Astrocyte of the cerebellum (primary cell): Measurements from ENCODE around the gene COL4A1.

Experiments
- DNase-seq: peaks from one replicate; pipeline ENCODE4 v3.0.0-alpha.2; 2011; ENCODE audit warnings: low read depth
- H3K4me3 ChIP-seq: 2 replicates; pipeline ENCODE4 v1.5.1; 2011; ENCODE audit warnings: mild to moderate bottlenecking, low read depth, low read length, moderate library complexity
- in situ Hi-C: cut with HindIII; loops from 2 replicates; pipeline ENCODE4 v1.10.0; 2017; ENCODE audit warnings: low sequenced_read_pairs
- TF ChIP-seq, protein P1 (sequence below): IDR thresholded peaks from 2 replicates; pipeline ENCODE4 v1.5.1; 2012; ENCODE audit warnings: low read length, low read depth, moderate library complexity, mild to moderate bottlenecking; ENCODE audit errors: missing control alignments

The COL4A1 gene

DNA sequence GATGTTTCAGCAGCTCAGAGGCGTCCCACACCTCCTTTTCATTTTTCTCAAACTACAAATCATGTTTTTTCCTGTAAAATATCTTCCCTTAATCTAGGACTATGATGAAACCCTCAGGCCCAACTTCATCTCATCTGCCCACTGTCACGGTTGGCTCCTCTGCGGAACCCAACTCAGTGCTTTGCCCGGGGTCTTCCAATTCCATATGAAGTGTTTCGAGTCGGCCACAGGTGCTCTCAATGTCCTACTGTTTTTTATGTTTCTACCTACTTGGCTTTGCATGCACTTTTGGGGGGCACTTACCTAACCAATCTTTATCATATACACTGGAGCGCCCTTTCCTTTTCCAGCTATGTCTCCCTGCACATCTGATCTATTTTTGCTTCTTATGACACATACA lies 28.1 kb downstream of the COL4A1 start:
- H3K4me3 ChIP-seq = no peak overlapping the region
- no peak for DNase-seq
- in situ Hi-C loops = no loop called here
- TF ChIP-seq, protein P1, sequence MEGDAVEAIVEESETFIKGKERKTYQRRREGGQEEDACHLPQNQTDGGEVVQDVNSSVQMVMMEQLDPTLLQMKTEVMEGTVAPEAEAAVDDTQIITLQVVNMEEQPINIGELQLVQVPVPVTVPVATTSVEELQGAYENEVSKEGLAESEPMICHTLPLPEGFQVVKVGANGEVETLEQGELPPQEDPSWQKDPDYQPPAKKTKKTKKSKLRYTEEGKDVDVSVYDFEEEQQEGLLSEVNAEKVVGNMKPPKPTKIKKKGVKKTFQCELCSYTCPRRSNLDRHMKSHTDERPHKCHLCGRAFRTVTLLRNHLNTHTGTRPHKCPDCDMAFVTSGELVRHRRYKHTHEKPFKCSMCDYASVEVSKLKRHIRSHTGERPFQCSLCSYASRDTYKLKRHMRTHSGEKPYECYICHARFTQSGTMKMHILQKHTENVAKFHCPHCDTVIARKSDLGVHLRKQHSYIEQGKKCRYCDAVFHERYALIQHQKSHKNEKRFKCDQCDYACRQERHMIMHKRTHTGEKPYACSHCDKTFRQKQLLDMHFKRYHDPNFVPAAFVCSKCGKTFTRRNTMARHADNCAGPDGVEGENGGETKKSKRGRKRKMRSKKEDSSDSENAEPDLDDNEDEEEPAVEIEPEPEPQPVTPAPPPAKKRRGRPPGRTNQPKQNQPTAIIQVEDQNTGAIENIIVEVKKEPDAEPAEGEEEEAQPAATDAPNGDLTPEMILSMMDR = no peak

DNA sequence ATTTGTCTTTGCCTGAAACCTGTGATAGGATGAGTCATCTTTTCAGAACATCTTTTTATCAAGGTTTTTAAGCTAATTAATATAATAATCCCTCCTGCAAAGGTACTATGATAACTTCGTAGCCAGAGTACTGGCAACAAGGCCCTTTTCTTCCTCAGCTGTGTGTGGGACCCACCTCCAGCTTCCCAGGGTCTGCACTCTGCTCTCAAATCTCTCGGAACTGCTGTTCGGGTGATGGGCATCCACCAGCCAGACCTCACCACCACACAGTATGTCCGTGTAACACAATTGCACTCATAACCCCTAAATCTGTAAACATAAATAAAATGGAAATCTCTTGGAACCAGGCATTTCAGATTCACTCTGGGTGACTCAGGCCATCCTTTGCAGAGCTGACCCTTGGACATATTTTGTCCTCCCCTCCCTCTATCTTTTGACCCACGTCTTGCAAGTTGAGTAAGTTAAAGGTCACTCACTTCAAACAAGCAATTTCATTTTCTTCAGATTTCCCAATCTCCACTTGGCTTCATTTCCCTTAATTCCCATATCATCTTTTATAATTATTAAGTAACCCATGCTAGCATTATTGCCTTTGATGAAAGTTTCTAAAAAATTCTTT lies 29.5 kb downstream of the COL4A1 start:
- H3K4me3 ChIP-seq = no peak overlapping the region
- in situ Hi-C loops = no loop called here
- no peak for DNase-seq
- TF ChIP-seq, protein P1 = no peak

DNA sequence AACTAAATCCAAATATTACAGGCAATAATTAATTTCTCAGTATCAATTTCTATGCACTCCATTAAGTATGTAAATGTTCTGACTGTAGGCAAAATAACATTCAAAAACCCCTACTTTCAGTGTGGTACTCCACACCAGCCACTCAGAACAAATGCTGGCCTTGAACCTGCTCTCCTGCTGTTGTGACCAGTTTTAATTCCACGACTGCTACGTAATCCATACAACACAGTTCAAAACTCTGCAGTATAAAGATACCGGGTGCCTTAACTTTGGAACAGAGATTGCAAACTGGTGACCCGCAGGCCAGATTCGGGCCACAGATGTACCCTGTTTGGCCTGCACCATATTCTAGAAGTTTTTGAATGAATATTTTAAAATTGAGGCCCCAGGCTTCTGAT lies 30.4 kb downstream of the COL4A1 start:
- in situ Hi-C loops = no loop called here
- H3K4me3 ChIP-seq = no peak overlapping the region
- TF ChIP-seq, protein P1 = no peak
- no peak for DNase-seq

GRCh38 chr13:110275931-110276552 lies 30.9 kb downstream of the COL4A1 start:
- in situ Hi-C loops = no loop called here
- TF ChIP-seq, protein P1 = no peak

GRCh38 chr13:110274687-110275086 lies 32.3 kb downstream of the COL4A1 start:
- in situ Hi-C loops = no loop called here
- no peak for DNase-seq
- TF ChIP-seq, protein P1 = peak; percentile 36
- no peak overlapping the region for H3K4me3 ChIP-seq

More at GRCh38 chr13:110275931-110276552, 30.9 kb downstream of the COL4A1 start:
- DNase-seq = no peak
- H3K4me3 ChIP-seq = no peak overlapping the region

DNA sequence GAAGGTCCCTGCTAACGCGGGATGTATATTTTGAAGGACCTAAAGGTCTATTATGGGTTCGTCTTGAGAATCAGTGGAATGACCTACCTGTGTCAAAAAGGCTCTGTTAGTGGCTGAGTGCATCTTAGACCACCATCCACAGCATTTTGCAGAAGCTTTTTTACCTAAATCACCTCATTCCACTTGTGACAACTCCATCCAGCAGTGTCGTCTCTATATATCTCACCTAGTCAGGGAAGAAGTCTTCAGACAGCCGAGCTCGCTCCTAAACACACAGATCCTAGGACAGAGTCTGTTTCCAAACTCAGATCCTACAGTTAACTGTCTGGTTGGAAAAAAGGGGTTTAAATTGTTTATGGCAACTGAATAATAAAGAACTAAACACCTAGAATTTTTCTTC lies 33.7 kb downstream of the COL4A1 start:
- no peak overlapping the region for H3K4me3 ChIP-seq
- no peak for DNase-seq
- TF ChIP-seq, protein P1 = no peak
- in situ Hi-C loops = no loop called here
